ENCODE results near the gene MACROD2. TPM values are rescaled to one million over a fixed set of nuclear protein-coding genes. Genes with fewer than 3 reads are reported as not detected.
"Not testable (repeated sequence)": the region's sequence is repeated elsewhere in the genome, so short reads cannot be mapped to it uniquely, and the experiment has no call there.

MACROD2 gene
- total and polyA plus RNA-seq, 8 donors: 0.78 to 31.3 (median 10.9) TPM; not detected in 1

DNA sequence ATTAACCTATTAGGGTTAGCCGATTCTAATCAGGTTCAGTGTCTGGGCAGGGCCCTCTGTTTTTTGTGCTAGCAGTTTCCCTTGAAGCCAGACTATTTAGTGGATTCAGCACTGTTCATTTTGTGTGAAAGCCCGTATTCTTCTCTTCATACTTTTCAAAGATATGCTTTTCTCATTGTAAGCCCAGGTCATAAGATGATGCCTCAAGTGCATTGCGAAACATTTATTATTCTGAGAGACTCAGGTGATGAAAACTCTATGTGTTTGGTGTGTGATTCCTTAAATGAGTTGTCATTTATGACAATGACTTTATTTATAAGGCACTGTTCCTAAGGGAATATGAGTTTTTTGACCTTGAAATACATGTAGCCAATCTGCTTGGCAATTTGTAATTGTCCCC, 1193.1 kb downstream of the MACROD2 start:
- Histone ChIP-seq H3K9me3 (no peaks in the 10 kb centered on the region), H3K4me1 (no peaks in the 10 kb centered on the region), H3K36me3 (no peaks in the 10 kb centered on the region), H3K4me3 (no peak overlapping the region), H3K27ac (no peak overlapping the region), H3K27me3 (no peaks in the 10 kb centered on the region)
- intact Hi-C loops (cut with DNase I; ENCODE audit: low total_unique reads): no loop called here
- 91 to 98% (median 95%) methylated on average over 3 of the region's 3 CpGs for WGBS, 5 donors
- no peak for DNase-seq
- TF ChIP-seq, protein P1, sequence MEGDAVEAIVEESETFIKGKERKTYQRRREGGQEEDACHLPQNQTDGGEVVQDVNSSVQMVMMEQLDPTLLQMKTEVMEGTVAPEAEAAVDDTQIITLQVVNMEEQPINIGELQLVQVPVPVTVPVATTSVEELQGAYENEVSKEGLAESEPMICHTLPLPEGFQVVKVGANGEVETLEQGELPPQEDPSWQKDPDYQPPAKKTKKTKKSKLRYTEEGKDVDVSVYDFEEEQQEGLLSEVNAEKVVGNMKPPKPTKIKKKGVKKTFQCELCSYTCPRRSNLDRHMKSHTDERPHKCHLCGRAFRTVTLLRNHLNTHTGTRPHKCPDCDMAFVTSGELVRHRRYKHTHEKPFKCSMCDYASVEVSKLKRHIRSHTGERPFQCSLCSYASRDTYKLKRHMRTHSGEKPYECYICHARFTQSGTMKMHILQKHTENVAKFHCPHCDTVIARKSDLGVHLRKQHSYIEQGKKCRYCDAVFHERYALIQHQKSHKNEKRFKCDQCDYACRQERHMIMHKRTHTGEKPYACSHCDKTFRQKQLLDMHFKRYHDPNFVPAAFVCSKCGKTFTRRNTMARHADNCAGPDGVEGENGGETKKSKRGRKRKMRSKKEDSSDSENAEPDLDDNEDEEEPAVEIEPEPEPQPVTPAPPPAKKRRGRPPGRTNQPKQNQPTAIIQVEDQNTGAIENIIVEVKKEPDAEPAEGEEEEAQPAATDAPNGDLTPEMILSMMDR (IDR thresholded peaks at IDR 0.05): no peak
- no peak for TF ChIP-seq EP300 (IDR thresholded peaks at IDR 0.05)
- no peak for TF ChIP-seq POLR2A (IDR thresholded peaks at IDR 0.05)
- TF ChIP-seq POLR2AphosphoS5 (IDR thresholded peaks at IDR 0.05): no peak

DNA sequence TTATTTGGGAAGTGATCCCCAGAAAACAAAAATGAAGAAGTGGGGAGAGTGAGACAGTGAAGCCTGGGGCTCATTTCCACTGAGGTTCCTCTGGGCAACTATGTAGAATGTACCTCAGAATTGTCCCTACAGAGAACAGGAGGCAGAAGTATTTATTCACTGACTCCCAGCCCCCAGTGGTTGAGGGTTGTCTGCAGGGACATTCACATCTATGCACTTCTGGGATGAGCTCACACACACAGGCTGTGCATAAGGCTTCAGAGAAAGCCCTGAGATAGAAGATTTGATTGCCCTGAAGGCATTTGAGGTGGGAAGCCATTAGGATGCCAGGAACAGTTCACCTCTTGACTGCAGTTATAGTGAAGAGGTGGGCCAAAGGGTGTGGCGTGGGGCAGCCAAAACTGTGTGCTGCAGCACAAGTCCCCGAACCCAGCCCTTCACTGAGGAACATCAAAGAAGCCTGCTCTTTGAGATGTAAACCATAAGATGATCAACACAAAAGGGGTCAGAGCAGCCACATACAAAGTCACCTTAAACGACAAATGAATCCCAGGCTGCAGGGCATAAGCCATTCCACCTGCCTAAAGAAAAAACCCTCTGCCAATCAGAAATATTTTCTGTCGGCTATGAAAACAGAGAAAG, 1195.9 kb downstream of the MACROD2 start:
- no peak for DNase-seq
- no peaks in the 10 kb centered on the region for H3K9me3 ChIP-seq
- TF ChIP-seq, protein P1 (IDR thresholded peaks at IDR 0.05): no peak
- no peak for TF ChIP-seq EP300 (IDR thresholded peaks at IDR 0.05)
- TF ChIP-seq POLR2AphosphoS5 (IDR thresholded peaks at IDR 0.05): no peak
- no peak overlapping the region for H3K27ac ChIP-seq
- intact Hi-C loops (cut with DNase I; ENCODE audit: low total_unique reads): no loop called here
- no peaks in the 10 kb centered on the region for H3K27me3 ChIP-seq
- no peak overlapping the region for H3K4me3 ChIP-seq
- no peaks in the 10 kb centered on the region for H3K4me1 ChIP-seq
- no peaks in the 10 kb centered on the region for H3K36me3 ChIP-seq
- WGBS, 5 donors: 51 to 58% (median 57%) methylated on average over 4 of the region's 4 CpGs

DNA sequence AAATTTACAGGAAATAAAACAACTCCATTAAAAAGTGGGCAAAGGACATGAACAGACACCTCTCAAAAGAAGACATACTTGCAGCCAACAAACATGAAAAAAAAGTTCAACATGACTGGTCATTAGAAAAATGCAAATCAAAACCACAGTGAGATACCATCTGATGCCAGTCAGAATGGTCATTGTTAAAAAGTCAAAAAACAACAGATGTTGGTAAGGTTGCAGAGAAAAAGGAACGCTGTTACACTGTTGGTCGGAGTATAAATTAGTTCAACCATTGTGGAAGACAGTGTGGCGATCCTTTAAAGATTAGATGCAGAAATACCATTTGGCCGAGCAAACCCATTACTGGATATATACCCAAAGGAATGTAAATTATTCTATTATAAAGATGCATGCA, 1200.1 kb downstream of the MACROD2 start:
- no peak overlapping the region for H3K4me3 ChIP-seq
- H3K9me3 ChIP-seq: no peaks in the 10 kb centered on the region
- no peaks in the 10 kb centered on the region for H3K36me3 ChIP-seq
- no peaks in the 10 kb centered on the region for H3K27me3 ChIP-seq
- DNase-seq: no peak
- intact Hi-C loops (cut with DNase I; ENCODE audit: low total_unique reads): no loop called here
- no peak for TF ChIP-seq POLR2A (IDR thresholded peaks at IDR 0.05)
- TF ChIP-seq, protein P1 (IDR thresholded peaks at IDR 0.05): no peak
- TF ChIP-seq EP300 (IDR thresholded peaks at IDR 0.05): no peak
- TF ChIP-seq POLR2AphosphoS5 (IDR thresholded peaks at IDR 0.05): no peak
- 91 to 96% (median 93%) methylated on average over 4 of the region's 4 CpGs for whole genome bisulfite sequencing, 5 donors
- H3K27ac ChIP-seq: no peak overlapping the region
- H3K4me1 ChIP-seq: peaks cover 0 to 4% (median 0%) of the 10 kb centered on the region in 4 donors

DNA sequence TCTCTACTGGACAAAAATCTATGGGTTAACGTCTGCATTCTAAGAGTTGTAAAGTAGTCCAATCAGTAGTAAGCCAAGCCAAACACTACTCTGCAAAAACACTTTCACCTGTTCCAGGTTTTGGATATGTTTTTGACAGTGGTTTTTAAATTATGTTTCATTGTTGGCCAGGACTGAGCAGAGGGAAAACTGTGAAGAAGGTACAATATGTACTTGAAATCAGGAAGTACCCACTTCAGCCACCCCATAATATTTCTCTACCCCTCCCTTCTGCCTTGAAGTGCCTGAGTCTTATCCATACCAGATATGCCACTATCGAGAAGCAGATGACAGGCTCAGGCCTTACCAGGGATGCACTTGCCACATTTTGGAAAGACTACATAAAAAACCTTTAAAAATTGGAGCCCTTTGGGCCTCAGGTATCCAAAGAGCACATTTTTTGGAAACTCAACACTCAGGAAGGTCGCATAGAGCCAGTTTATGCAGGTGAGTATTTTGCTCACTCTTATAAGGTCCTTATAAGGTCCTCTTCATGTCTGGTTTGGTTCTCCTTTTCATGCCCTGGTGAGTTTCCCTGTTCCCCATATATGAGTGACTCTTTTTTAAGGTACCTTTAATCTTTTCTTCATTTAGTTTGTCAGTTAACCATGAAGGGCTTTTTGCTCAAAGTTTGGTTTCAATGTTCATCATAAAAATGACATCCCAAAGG, 1201.4 kb downstream of the MACROD2 start:
- H3K4me3 ChIP-seq: no peak overlapping the region
- peaks cover 0 to 4% (median 0%) of the 10 kb centered on the region in 4 donors for H3K4me1 ChIP-seq
- intact Hi-C loops (cut with DNase I; ENCODE audit: low total_unique reads): no loop called here
- WGBS, 5 donors: 56 to 82% (median 63%) methylated on average over 3 of the region's 3 CpGs
- H3K27ac ChIP-seq: no peak overlapping the region
- no peak for TF ChIP-seq POLR2AphosphoS5 (IDR thresholded peaks at IDR 0.05)
- no peak for TF ChIP-seq POLR2A (IDR thresholded peaks at IDR 0.05)
- TF ChIP-seq, protein P1 (IDR thresholded peaks at IDR 0.05): no peak
- no peak for TF ChIP-seq EP300 (IDR thresholded peaks at IDR 0.05)
- H3K27me3 ChIP-seq: no peaks in the 10 kb centered on the region
- DNase-seq: no peak
- H3K36me3 ChIP-seq: no peaks in the 10 kb centered on the region
- H3K9me3 ChIP-seq: no peaks in the 10 kb centered on the region

DNA sequence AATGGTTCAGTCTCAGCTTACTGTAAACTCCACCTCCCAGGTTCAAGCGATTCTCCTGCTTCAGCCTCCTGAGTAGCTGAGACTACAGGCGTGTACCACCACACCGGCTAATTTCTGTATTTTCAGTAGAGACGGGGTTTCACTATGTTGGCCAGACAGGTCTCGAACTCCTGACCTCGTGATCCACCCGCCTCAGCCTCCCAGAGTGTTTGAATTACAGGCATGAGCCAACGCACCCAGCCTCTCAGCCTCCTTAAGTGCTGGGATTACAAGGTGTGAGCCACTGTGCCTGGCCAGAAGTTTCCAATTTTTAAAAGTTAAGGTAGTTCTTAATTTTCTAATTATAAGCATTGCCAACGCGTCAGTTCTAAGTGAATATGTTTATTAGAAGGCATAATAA, 1202.7 kb downstream of the MACROD2 start:
- WGBS, 5 donors: 87 to 97% (median 95%) methylated on average over 10 of the region's 10 CpGs
- not testable (repeated sequence) for H3K9me3 ChIP-seq

More for the DNA sequence above, 1202.7 kb downstream of the MACROD2 start:
- H3K4me3 ChIP-seq; H3K27me3 ChIP-seq; H3K27ac ChIP-seq; H3K4me1 ChIP-seq; DNase-seq; intact Hi-C loops (cut with DNase I; ENCODE audit: low total_unique reads); H3K36me3 ChIP-seq: not testable (repeated sequence)
